Spleen (tissue), 7 donors: ENCODE data around the gene VPS26B.

Experiments
- POLR2A ChIP-seq, 3 donors: fragments of 450-650 bp; IDR thresholded peaks; one replicate each; pipeline ENCODE4 v1.5.1; 2017; ENCODE audit warnings: antibody characterized with exemption in 3 of 3, mild to moderate bottlenecking in 1 of 3
- TF ChIP-seq, protein P1 (sequence below), 11 experiments: fragments of 200-600 bp in 7 of 11; fragments of 450-650 bp in 4 of 11; sonication (generic) in 4 of 11; IDR thresholded peaks in 8 of 11; conservative IDR thresholded peaks in 3 of 11; 1 replicate in 7 of 11; 2 replicates in 4 of 11; pipeline versions ENCODE4 v1.4.0 to v1.8.0; 2016 to 2021; ENCODE audit warnings: antibody characterized with exemption in 11 of 11, inconsistent platforms in 4 of 11, mild to moderate bottlenecking in 1 of 11
- donor health status: DM: no; HTN: no; CAD: no; lungs with moderate emphysema.
- donor health status: DM: no; HTN: no; CAD: no.
- donor health status: DM: no; HTN: no; CAD: no.

DNA sequence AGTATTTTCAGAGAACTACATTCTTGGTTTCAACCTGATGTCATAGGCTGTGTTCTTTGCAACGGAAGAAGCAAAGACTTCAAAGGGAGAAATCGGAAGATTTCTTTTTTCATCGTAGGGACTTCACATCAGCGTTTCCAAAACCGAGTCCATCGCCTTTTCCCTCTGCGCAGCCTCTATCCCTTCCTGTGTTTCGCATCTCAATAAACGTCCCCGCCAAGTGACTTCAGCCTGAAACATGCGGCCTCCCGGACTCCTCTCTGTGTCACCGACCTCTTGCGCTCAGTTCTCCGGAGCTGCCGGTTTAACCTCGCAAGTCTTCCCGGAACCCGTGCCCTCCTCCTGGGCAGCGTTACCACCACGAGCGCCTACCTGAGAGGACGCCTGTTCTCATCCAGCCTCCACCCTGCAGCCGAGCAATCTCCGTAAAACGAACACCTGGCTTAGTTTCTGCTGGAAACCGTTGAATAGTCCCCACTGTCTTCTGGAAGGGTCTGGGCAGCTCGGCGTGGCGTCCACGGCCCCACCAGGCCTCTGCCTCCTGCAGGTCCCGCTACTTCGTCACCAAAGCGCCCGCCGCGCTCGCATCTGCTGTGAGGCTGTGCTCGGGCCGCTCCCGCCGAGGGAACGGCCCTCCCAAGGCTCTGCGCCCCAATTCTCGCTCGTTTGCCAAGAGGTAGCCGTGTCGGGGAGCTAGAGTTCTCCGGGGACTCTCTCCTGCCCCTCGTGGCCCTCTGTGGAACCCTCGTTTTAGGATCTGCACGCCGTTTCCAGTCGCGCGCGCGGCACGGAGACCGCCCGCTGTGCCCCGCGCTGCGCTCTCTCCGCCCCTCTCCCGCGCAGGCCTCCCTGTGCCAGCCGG lies 51.3 kb downstream of the VPS26B start, which contains the start of gene GLB1L3:
- TF ChIP-seq, protein P1, sequence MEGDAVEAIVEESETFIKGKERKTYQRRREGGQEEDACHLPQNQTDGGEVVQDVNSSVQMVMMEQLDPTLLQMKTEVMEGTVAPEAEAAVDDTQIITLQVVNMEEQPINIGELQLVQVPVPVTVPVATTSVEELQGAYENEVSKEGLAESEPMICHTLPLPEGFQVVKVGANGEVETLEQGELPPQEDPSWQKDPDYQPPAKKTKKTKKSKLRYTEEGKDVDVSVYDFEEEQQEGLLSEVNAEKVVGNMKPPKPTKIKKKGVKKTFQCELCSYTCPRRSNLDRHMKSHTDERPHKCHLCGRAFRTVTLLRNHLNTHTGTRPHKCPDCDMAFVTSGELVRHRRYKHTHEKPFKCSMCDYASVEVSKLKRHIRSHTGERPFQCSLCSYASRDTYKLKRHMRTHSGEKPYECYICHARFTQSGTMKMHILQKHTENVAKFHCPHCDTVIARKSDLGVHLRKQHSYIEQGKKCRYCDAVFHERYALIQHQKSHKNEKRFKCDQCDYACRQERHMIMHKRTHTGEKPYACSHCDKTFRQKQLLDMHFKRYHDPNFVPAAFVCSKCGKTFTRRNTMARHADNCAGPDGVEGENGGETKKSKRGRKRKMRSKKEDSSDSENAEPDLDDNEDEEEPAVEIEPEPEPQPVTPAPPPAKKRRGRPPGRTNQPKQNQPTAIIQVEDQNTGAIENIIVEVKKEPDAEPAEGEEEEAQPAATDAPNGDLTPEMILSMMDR (IDR thresholded peaks at IDR 0.05 in 8 of 11, conservative IDR thresholded peaks at IDR 0.05 in 3 of 11), result peak in 6 of 11 experiments; percentile 28 to 59 (median 48)
- TF ChIP-seq POLR2A (IDR thresholded peaks at IDR 0.05), result no peak
